Loucy (cell line): ENCODE data around the gene DYRK1B.

Experiments used
- H2AFZ ChIP-seq: fragments of 200-600 bp; sonication (generic); 2 replicates; pipeline ENCODE4 v1.6.0; 2016; ENCODE audit warnings: antibody characterized with exemption, mild to moderate bottlenecking, low read length, moderate library complexity
- H3F3A ChIP-seq: fragments of 200-600 bp; 2 replicates; pipeline ENCODE4 v1.6.0; 2016; ENCODE audit warnings: antibody characterized with exemption, low read depth, mild to moderate bottlenecking
- H3K27me3 ChIP-seq: fragments of 200-600 bp; sonication (generic); 2 replicates; pipeline ENCODE4 v1.6.1; 2014; ENCODE audit warnings: low read length, mild to moderate bottlenecking; ENCODE audit not compliant: insufficient read depth, poor library complexity, severe bottlenecking
- H3K36me3 ChIP-seq: fragments of 200-600 bp; sonication (generic); 2 replicates; pipeline ENCODE4 v1.6.1; 2016; ENCODE audit warnings: low read length; ENCODE audit not compliant: insufficient read depth
- H3K4me1 ChIP-seq: fragments of 200-600 bp; sonication (generic); 2 replicates; pipeline ENCODE4 v1.5.1; 2014; ENCODE audit warnings: low read length, mild to moderate bottlenecking; ENCODE audit not compliant: insufficient read depth, poor library complexity, severe bottlenecking
- H3K4me2 ChIP-seq: fragments of 200-600 bp; sonication (generic); 2 replicates; pipeline ENCODE4 v1.6.0; 2014; ENCODE audit warnings: antibody characterized with exemption, low read length, low read depth, mild to moderate bottlenecking; ENCODE audit not compliant: poor library complexity, severe bottlenecking
- H3K4me3 ChIP-seq: fragments of 200-600 bp; sonication (generic); 2 replicates; pipeline ENCODE4 v1.5.1; 2014; ENCODE audit warnings: low read length, mild to moderate bottlenecking, mixed read lengths; ENCODE audit not compliant: poor library complexity, severe bottlenecking
- H3K79me2 ChIP-seq: fragments of 200-600 bp; sonication (generic); 2 replicates; pipeline ENCODE4 v1.6.1; 2014; ENCODE audit warnings: low read length; ENCODE audit not compliant: insufficient read depth
- H3K9ac ChIP-seq: fragments of 200-600 bp; sonication (generic); 2 replicates; pipeline ENCODE4 v1.6.0; 2014; ENCODE audit warnings: mild to moderate bottlenecking, low read depth, low read length, moderate library complexity; ENCODE audit not compliant: poor library complexity, severe bottlenecking
- H3K9me2 ChIP-seq: fragments of 200-600 bp; sonication (generic); replicated peaks from 2 replicates; pipeline ENCODE4 v1.6.1; 2016; ENCODE audit warnings: low read depth, low read length, mixed read lengths
- H3K9me3 ChIP-seq: fragments of 200-600 bp; sonication (generic); 2 replicates; pipeline ENCODE4 v1.6.1; 2014; ENCODE audit warnings: mild to moderate bottlenecking, antibody characterized with exemption, low read length, low read depth; ENCODE audit not compliant: insufficient read depth
- H4K20me1 ChIP-seq: fragments of 200-600 bp; sonication (generic); 2 replicates; pipeline ENCODE4 v1.6.0; 2014; ENCODE audit warnings: antibody characterized with exemption, low read length, mild to moderate bottlenecking; ENCODE audit not compliant: insufficient read depth, poor library complexity, severe bottlenecking
- CTCF ChIP-seq: fragments of 200-600 bp; sonication (generic); conservative IDR thresholded peaks from 2 replicates; pipeline ENCODE4 v1.5.1; 2014; ENCODE audit warnings: mild to moderate bottlenecking, antibody characterized with exemption, low read length
- EZH2phosphoT487 ChIP-seq: fragments of 200-600 bp; IDR thresholded peaks from 2 replicates; pipeline ENCODE4 v1.6.1; 2018; ENCODE audit warnings: antibody characterized with exemption, mild to moderate bottlenecking, moderate library complexity, borderline replicate concordance

Gene DYRK1B

GRCh38 chr19:39826311-39826945, 7.5 kb downstream of the DYRK1B start:
- H3K36me3 ChIP-seq = peaks cover 38% of the 10 kb centered on the region; the same call in 1 of the 2 replicates

GRCh38 chr19:39825531-39826076, 8.4 kb downstream of the DYRK1B start:
- H3K36me3 ChIP-seq = peaks cover 35% of the 10 kb centered on the region; the same call in 1 of the 2 replicates
- no peaks in the 10 kb centered on the region for H3K27me3 ChIP-seq
- H3K4me2 ChIP-seq = no peak overlapping the region
- H3K79me2 ChIP-seq = peaks cover 5% of the 10 kb centered on the region; the same call in 1 of the 2 replicates
- TF ChIP-seq EZH2phosphoT487 (no peak), CTCF (no peak)
- peaks cover 10% of the 10 kb centered on the region for H3K4me1 ChIP-seq
- H3F3A ChIP-seq = no peaks in the 10 kb centered on the region
- H3K9me3 ChIP-seq = no peaks in the 10 kb centered on the region
- H3K9me2 ChIP-seq = no peaks in the 10 kb centered on the region
- H3K9ac ChIP-seq = no peak overlapping the region
- no peak overlapping the region for H2AFZ ChIP-seq
- no peak overlapping the region for H3K4me3 ChIP-seq
- H4K20me1 ChIP-seq = no peaks in the 10 kb centered on the region

More at GRCh38 chr19:39826311-39826945, 7.5 kb downstream of the DYRK1B start:
- Histone ChIP-seq H3K4me2 (no peak overlapping the region), H3K79me2 (peaks cover 8% of the 10 kb centered on the region; the same call in 1 of the 2 replicates), H3K9me3 (no peaks in the 10 kb centered on the region), H3K4me1 (peaks cover 10% of the 10 kb centered on the region), H3K9me2 (no peaks in the 10 kb centered on the region), H2AFZ (no peak overlapping the region), H3K4me3 (no peak overlapping the region), H3K9ac (no peak overlapping the region), H4K20me1 (no peaks in the 10 kb centered on the region), H3K27me3 (no peaks in the 10 kb centered on the region), H3F3A (no peaks in the 10 kb centered on the region)
- no peak for TF ChIP-seq EZH2phosphoT487
- TF ChIP-seq CTCF = no peak

GRCh38 chr19:39825093-39825463, 8.9 kb downstream of the DYRK1B start:
- H3K36me3 ChIP-seq = peaks cover 29% of the 10 kb centered on the region; the same call in 1 of the 2 replicates
- TF ChIP-seq EZH2phosphoT487 (no peak), CTCF (no peak)
- H2AFZ ChIP-seq = peak overlapping the region; percentile 81

More at GRCh38 chr19:39825093-39825463, 8.9 kb downstream of the DYRK1B start:
- no peaks in the 10 kb centered on the region for H3K9me3 ChIP-seq
- H3K79me2 ChIP-seq = peaks cover 5% of the 10 kb centered on the region; the same call in 1 of the 2 replicates
- H3K4me1 ChIP-seq = peaks cover 10% of the 10 kb centered on the region
- H3K27me3 ChIP-seq = no peaks in the 10 kb centered on the region
- no peaks in the 10 kb centered on the region for H3F3A ChIP-seq
- H3K4me2 ChIP-seq = peak overlapping the region; percentile 90
- peak overlapping the region; percentile 83 for H3K4me3 ChIP-seq
- H3K9ac ChIP-seq = no peak overlapping the region
- H3K9me2 ChIP-seq = no peaks in the 10 kb centered on the region
- H4K20me1 ChIP-seq = no peaks in the 10 kb centered on the region
